B cell (primary cell): ENCODE results near the gene REV1. TPM values are rescaled to one million over a fixed set of nuclear protein-coding genes. Genes with fewer than 3 reads are reported as not detected.

ENCODE experiments used
- ATAC-seq: fragments of 200-7000 bp; cut with Tn5 transposase; one replicate; pipeline ENCODE4 v1.10.0; 2021; ENCODE audit warnings: low read depth, mild to moderate bottlenecking, moderate number of reproducible peaks, moderate library complexity
- CTCF ChIA-PET: fragments of 350-600 bp; sonication (Branson Sonifier 250); formaldehyde crosslinking; loops from one replicate; lab custom pipeline; 2021; ENCODE audit warnings: antibody characterized with exemption, inconsistent platforms; lab: Charles Lee
- POLR2A ChIA-PET: fragments of 350-600 bp; sonication (Branson Sonifier 250); formaldehyde crosslinking; loops from one replicate; lab custom pipeline; 2021; ENCODE audit warnings: antibody characterized with exemption; lab: Charles Lee
- DNase-seq: peaks from one replicate; pipeline ENCODE4 v3.0.0; 2013
- H2AFZ ChIP-seq: 2 replicates; pipeline ENCODE4 v1.6.1; 2012; ENCODE audit warnings: mild to moderate bottlenecking, low read depth, low read length; ENCODE audit not compliant: insufficient read depth, poor library complexity, severe bottlenecking
- H3K27ac ChIP-seq, 2 donors: 1 replicate in 1 of 2; 2 replicates in 1 of 2; pipeline ENCODE4 v1.5.1; 2012 to 2013; ENCODE audit warnings: low read length in 2 of 2, mild to moderate bottlenecking in 2 of 2, moderate library complexity in 1 of 2
- H3K27me3 ChIP-seq, 4 experiments: fragments of 200-600 bp in 1 of 4; sonication (generic) in 1 of 4; replicated peaks in 1 of 4; 1 replicate in 2 of 4; 2 replicates in 2 of 4; pipeline versions ENCODE4 v1.6.1 to v1.7.0; 2013 to 2016; ENCODE audit warnings: low read length in 3 of 4, mild to moderate bottlenecking in 2 of 4, mixed read lengths in 1 of 4, moderate library complexity in 1 of 4; ENCODE audit not compliant: insufficient read depth in 4 of 4, control insufficient read depth in 3 of 4; ENCODE audit errors: control extremely low read depth in 1 of 4
- H3K36me3 ChIP-seq, 2 experiments: replicated peaks in 1 of 2; 1 replicate in 1 of 2; 2 replicates in 1 of 2; pipeline versions ENCODE4 v1.6.1 to v1.7.1; 2013; ENCODE audit warnings: low read length in 1 of 2; ENCODE audit not compliant: insufficient read depth in 2 of 2, control insufficient read depth in 1 of 2; ENCODE audit errors: control extremely low read depth in 1 of 2, extremely low read depth in 1 of 2
- H3K4me1 ChIP-seq, 2 donors: fragments of 200-600 bp in 1 of 2; sonication (generic) in 1 of 2; 1 replicate in 1 of 2; 2 replicates in 1 of 2; pipeline versions ENCODE4 v1.5.1 to v1.6.1; 2013 to 2017; ENCODE audit warnings: low read length in 2 of 2; ENCODE audit not compliant: control insufficient read depth in 2 of 2, insufficient read depth in 2 of 2
- H3K4me2 ChIP-seq: replicated peaks from 2 replicates; pipeline ENCODE3; 2012; ENCODE audit warnings: mild to moderate bottlenecking, low read depth, low read length; ENCODE audit not compliant: poor library complexity, severe bottlenecking
- H3K4me3 ChIP-seq, 5 experiments: fragments of 200-600 bp in 1 of 5; sonication (generic) in 1 of 5; 1 replicate in 3 of 5; 2 replicates in 2 of 5; pipeline versions ENCODE4 v1.5.1 to v1.7.0; 2011 to 2016; ENCODE audit warnings: low read length in 4 of 5, mild to moderate bottlenecking in 4 of 5, low read depth in 2 of 5, control low read depth in 1 of 5, moderate library complexity in 1 of 5; ENCODE audit not compliant: insufficient read depth in 1 of 5; ENCODE audit errors: control extremely low read depth in 1 of 5, extremely low read depth in 1 of 5
- H3K79me2 ChIP-seq: fragments of 200-600 bp; sonication (generic); one replicate; pipeline ENCODE4 v1.6.0; 2016; ENCODE audit warnings: low read length; ENCODE audit not compliant: control insufficient read depth, insufficient read depth
- H3K9ac ChIP-seq: fragments of 200-600 bp; sonication (generic); 2 replicates; pipeline ENCODE4 v1.6.1; 2017; ENCODE audit warnings: mild to moderate bottlenecking, low read length, moderate library complexity
- H3K9me3 ChIP-seq, 3 donors: one replicate each; pipeline versions ENCODE4 v1.6.1 to v1.7.1; 2013; ENCODE audit warnings: low read length in 2 of 3; ENCODE audit not compliant: control insufficient read depth in 2 of 3, insufficient read depth in 1 of 3; ENCODE audit errors: control extremely low read depth in 1 of 3
- H4K20me1 ChIP-seq: 2 replicates; pipeline ENCODE4 v1.6.0; 2012; ENCODE audit warnings: mild to moderate bottlenecking, low read length; ENCODE audit not compliant: insufficient read depth, control insufficient read depth, poor library complexity, severe bottlenecking
- H3K27ac Mint-ChIP-seq: one replicate; pipeline ENCODE4 v1.8.0; 2021; ENCODE audit warnings: mixed read lengths
- H3K27me3 Mint-ChIP-seq: one replicate; pipeline ENCODE4 v1.8.0; 2021; ENCODE audit warnings: mixed read lengths
- H3K4me1 Mint-ChIP-seq: one replicate; pipeline ENCODE4 v1.8.0; 2021; ENCODE audit warnings: mixed read lengths
- H3K4me3 Mint-ChIP-seq: one replicate; pipeline ENCODE4 v1.8.0; 2021; ENCODE audit warnings: mixed read lengths
- H3K9me3 Mint-ChIP-seq: one replicate; pipeline ENCODE4 v1.8.0; 2022; ENCODE audit warnings: mixed read lengths; ENCODE audit not compliant: insufficient read depth
- CTCF ChIP-seq: fragments of 200-600 bp; IDR thresholded peaks from one replicate; pipeline ENCODE4 v1.8.0; 2022; ENCODE audit warnings: antibody characterized with exemption, mild to moderate bottlenecking
- EZH2 ChIP-seq: IDR thresholded peaks from 2 replicates; pipeline ENCODE4 v1.6.1; 2012; ENCODE audit warnings: borderline replicate concordance, low read depth, mild to moderate bottlenecking, moderate library complexity, low read length; ENCODE audit not compliant: insufficient read depth, poor library complexity, severe bottlenecking
- WGBS: methylation state at CpG from one replicate; pipeline ENCODE4 v1.1.5; 2013; ENCODE audit warnings: missing lambda C conversion rate; ENCODE audit not compliant: insufficient coverage; 5-methylcytosine and 5-hydroxymethylcytosine counted together
- intact Hi-C: fragments of 100-400 bp; cut with micrococcal nuclease; formaldehyde crosslinking; loops from one replicate; pipeline ENCODE4 v1.10.0; 2022
- polyA plus RNA-seq: library from polyadenylated mRNA; depleted of rRNA; stranded (reverse); fragments of >200 nt; gene quantifications from 2 replicates; pipeline ENCODE4 v1.2.3, GENCODE V29; 2012
- total RNA-seq, 2 donors: library from RNA; stranded (reverse); fragments of 120-200 nt in 1 of 2; gene quantifications; 1 replicate in 1 of 2; 2 replicates in 1 of 2; pipeline versions ENCODE4 v1.2.3 to v1.2.4, GENCODE V29; 2013 to 2022

Gene REV1
- total and polyA plus RNA-seq, 2 donors (not counting 1 experiment from before 2014, with no cell fraction given), result 25.4 to 70.5 TPM

DNA sequence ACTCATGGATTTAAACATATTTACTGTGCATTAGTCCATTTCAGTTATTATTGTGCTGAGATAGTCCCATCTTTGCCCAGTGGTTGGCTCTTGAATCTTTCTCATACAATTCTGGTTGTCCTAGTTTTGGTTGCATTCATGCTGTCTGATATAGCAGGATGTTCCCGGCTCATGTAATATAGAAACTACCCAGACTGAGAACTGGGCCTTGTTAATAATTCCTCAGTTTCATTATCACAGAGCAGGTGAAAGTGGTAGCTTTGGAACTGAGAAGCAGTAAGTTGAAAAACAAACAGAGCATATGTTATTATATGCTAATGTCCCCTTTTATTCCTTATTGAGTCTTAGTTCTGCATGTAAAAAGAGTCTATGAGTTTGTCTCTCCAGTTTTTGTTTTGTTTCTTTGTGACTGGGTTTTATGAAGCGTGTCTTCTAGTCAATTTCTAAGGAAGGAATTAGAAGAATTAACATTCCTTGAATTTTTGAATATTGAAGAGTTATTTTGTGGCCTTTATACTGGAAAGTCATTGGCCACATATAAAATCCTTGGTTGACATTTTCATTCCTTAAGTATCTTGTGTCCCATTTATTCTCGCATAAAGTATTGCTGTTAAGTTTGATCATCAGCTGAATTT lies 109.3 kb downstream of the REV1 start:
- ChIA-PET CTCF (no interaction called here), POLR2A (no interaction called here)
- WGBS, result no CpG with 5 or more reads among the region's 3 CpGs
- peaks cover 7 to 68% of the 10 kb centered on the region in 2 experiments for H3K36me3 ChIP-seq
- DNase-seq (no peak), ATAC-seq (no peak)
- H3K9ac ChIP-seq, result no peak overlapping the region
- H3K4me3 ChIP-seq, result no peak overlapping the region
- no peak overlapping the region for H3K27ac ChIP-seq
- Mint-ChIP-seq H3K4me1 (no peaks in the 10 kb centered on the region), H3K9me3 (no peaks in the 10 kb centered on the region), H3K27me3 (no peaks in the 10 kb centered on the region), H3K27ac (no peak overlapping the region), H3K4me3 (no peak overlapping the region)
- H2AFZ ChIP-seq, result no peak overlapping the region
- H3K9me3 ChIP-seq, result no peaks in the 10 kb centered on the region
- H4K20me1 ChIP-seq, result no peaks in the 10 kb centered on the region
- intact Hi-C loops, result no loop called here
- no peaks in the 10 kb centered on the region for H3K4me1 ChIP-seq
- H3K79me2 ChIP-seq, result no peaks in the 10 kb centered on the region
- H3K4me2 ChIP-seq, result no peak overlapping the region
- H3K27me3 ChIP-seq, result no peaks in the 10 kb centered on the region
- TF ChIP-seq CTCF (no peak), EZH2 (no peak)

GRCh38 chr2:99377879-99378278 lies 111.9 kb downstream of the REV1 start:
- H3K4me1 Mint-ChIP-seq, result no peaks in the 10 kb centered on the region
- H3K27me3 Mint-ChIP-seq, result no peaks in the 10 kb centered on the region
- no peak overlapping the region for H3K27ac ChIP-seq
- no peak overlapping the region for H3K27ac Mint-ChIP-seq
- H3K4me2 ChIP-seq, result no peak overlapping the region
- ChIA-PET CTCF (no interaction called here), POLR2A (no interaction called here)
- H3K4me3 ChIP-seq, result no peak overlapping the region
- H3K4me3 Mint-ChIP-seq, result no peak overlapping the region
- no CpG with 5 or more reads among the region's 1 CpG for WGBS
- H3K27me3 ChIP-seq, result no peaks in the 10 kb centered on the region
- no peaks in the 10 kb centered on the region for H3K4me1 ChIP-seq
- H3K9ac ChIP-seq, result no peak overlapping the region
- H3K36me3 ChIP-seq, result peaks cover 19 to 67% of the 10 kb centered on the region in 2 experiments
- no peak overlapping the region for H2AFZ ChIP-seq
- intact Hi-C loops, result no loop called here
- no peaks in the 10 kb centered on the region for H3K9me3 Mint-ChIP-seq
- ATAC-seq, result no peak
- H4K20me1 ChIP-seq, result no peaks in the 10 kb centered on the region
- TF ChIP-seq EZH2 (no peak), CTCF (no peak)
- H3K9me3 ChIP-seq, result peaks cover 0 to 4% (median 0%) of the 10 kb centered on the region in 3 donors
- no peaks in the 10 kb centered on the region for H3K79me2 ChIP-seq
- DNase-seq, result no peak
